Transverse colon (tissue), 4 donors: ENCODE measurements around the gene KNCN.

Experiments
- EP300 ChIP-seq: sonication (generic); formaldehyde crosslinking; IDR thresholded peaks from one replicate; pipeline ENCODE4 v1.6.1; 2017; ENCODE audit warnings: antibody characterized with exemption, low read depth
- POLR2A ChIP-seq: fragments of 450-650 bp; IDR thresholded peaks from one replicate; pipeline ENCODE4 v1.6.1; 2016; ENCODE audit warnings: antibody characterized with exemption, mild to moderate bottlenecking, moderate library complexity
- POLR2AphosphoS5 ChIP-seq, 3 donors: sonication (generic); formaldehyde crosslinking; IDR thresholded peaks; one replicate each; pipeline ENCODE4 v1.6.1; 2016; ENCODE audit warnings: antibody characterized with exemption in 3 of 3
- TF ChIP-seq, protein P1 (sequence below), 5 experiments: fragments of 200-600 bp in 3 of 5; fragments of 450-650 bp in 2 of 5; sonication (generic) in 3 of 5; IDR thresholded peaks; 1 replicate in 2 of 5; 2 replicates in 3 of 5; pipeline ENCODE4 v1.5.1; 2016 to 2017; ENCODE audit warnings: antibody characterized with exemption in 5 of 5, inconsistent platforms in 3 of 5, mild to moderate bottlenecking in 2 of 5, moderate library complexity in 1 of 5

DNA sequence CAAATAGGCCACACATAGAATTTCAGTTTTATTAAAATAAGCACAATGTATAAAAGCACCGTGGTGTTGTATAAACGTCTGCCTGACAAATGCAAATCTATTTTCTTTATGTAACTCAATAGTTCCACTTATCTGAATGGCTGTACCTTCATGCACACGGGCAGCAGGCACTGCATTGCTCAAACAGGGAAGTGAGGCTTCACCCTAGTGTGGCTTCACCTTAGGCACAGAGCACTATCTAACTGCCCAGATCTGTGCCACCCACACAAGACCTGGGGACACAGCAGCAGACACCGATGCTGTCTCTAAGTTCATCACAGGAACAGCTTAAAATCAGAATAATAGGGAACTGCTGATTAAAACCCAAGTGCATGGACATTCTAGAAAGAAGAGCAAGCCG lies 6.0 kb upstream of the KNCN start:
- TF ChIP-seq POLR2A (no peak), EP300 (no peak), POLR2AphosphoS5 (IDR thresholded peaks at IDR 0.05) (no peak)
- TF ChIP-seq, protein P1, sequence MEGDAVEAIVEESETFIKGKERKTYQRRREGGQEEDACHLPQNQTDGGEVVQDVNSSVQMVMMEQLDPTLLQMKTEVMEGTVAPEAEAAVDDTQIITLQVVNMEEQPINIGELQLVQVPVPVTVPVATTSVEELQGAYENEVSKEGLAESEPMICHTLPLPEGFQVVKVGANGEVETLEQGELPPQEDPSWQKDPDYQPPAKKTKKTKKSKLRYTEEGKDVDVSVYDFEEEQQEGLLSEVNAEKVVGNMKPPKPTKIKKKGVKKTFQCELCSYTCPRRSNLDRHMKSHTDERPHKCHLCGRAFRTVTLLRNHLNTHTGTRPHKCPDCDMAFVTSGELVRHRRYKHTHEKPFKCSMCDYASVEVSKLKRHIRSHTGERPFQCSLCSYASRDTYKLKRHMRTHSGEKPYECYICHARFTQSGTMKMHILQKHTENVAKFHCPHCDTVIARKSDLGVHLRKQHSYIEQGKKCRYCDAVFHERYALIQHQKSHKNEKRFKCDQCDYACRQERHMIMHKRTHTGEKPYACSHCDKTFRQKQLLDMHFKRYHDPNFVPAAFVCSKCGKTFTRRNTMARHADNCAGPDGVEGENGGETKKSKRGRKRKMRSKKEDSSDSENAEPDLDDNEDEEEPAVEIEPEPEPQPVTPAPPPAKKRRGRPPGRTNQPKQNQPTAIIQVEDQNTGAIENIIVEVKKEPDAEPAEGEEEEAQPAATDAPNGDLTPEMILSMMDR (IDR thresholded peaks at IDR 0.05), result no peak
